PC-3 (cell line): ENCODE data around the gene GRAMD2A.

Experiments used
- CTCF ChIP-seq: fragments of 300-600 bp; sonication (generic); conservative IDR thresholded peaks from 2 replicates; pipeline ENCODE4 v1.5.1; 2017; ENCODE audit warnings: antibody characterized with exemption, low read depth, mild to moderate bottlenecking, low read length
- EZH2 ChIP-seq: fragments of 300-600 bp; sonication (generic); IDR thresholded peaks from one replicate; pipeline ENCODE4 v1.6.1; 2017; ENCODE audit warnings: antibody characterized with exemption, mild to moderate bottlenecking, low read length; ENCODE audit not compliant: unreplicated experiment

DNA sequence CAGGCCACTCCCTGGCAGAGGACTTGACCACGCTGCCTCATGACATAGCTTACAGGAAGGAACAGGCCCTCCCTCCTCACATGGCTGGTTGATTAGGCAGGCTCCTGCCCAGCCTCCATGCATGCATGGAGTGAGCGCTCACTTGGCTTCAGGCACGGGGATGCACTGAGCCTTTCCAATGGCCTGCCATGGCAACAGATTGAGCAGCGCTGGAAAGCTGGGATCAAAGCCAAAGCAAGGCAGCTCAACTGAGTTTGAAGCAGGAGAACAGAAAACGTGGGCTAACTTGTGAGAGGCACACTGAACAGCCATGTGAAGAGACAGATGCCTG is 5.9 kb upstream of the GRAMD2A start:
- TF ChIP-seq CTCF (no peak), EZH2 (no peak)
